GM18861 (cell line): ENCODE data around the gene SBK2.

Experiments used
- ATAC-seq: cut with Tn5 transposase; IDR thresholded peaks from one replicate; pipeline ENCODE4 v1.9.1; 2021; ENCODE audit not compliant: unreplicated experiment

Gene SBK2

DNA sequence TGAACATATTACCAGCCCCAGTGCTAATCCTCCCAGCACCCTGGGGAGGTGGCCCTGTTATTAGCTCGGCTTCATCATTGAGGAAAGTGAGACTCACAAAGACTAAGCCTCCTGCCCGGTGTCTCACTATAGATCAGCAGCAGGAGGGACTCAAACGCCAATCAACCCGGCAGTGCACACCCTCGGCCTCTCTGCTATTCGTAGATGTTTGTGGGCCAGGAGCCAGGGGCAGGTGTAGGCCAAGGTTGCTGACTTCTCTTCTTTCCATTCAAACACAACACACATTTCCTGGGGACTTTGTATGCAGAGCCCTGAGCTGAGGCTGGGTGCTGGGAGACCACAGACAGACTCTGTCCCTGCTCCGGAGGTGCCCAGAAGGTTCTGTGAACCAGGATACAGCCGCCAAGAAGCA lies 17.8 kb upstream of the SBK2 start:
- ATAC-seq, result no peak

DNA sequence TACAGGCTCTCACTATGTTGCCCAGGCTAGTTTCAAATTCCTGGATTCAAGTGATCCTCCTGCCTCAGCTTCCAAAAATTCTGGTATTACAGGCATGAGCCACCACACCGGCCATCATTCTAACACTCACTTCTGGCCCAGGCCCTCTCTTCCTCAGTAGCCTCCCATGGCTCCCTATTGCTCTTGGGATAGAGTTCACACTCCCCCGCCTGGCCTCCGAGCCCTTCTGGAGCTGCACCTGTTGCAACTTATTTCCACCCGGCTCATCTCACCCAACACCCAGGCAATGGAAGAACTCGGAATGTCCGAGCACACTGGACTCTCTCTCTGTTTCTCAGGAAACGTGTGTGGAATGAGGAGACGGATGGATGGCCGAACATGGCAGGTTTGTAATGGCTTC lies 17.4 kb upstream of the SBK2 start:
- no peak for ATAC-seq

DNA sequence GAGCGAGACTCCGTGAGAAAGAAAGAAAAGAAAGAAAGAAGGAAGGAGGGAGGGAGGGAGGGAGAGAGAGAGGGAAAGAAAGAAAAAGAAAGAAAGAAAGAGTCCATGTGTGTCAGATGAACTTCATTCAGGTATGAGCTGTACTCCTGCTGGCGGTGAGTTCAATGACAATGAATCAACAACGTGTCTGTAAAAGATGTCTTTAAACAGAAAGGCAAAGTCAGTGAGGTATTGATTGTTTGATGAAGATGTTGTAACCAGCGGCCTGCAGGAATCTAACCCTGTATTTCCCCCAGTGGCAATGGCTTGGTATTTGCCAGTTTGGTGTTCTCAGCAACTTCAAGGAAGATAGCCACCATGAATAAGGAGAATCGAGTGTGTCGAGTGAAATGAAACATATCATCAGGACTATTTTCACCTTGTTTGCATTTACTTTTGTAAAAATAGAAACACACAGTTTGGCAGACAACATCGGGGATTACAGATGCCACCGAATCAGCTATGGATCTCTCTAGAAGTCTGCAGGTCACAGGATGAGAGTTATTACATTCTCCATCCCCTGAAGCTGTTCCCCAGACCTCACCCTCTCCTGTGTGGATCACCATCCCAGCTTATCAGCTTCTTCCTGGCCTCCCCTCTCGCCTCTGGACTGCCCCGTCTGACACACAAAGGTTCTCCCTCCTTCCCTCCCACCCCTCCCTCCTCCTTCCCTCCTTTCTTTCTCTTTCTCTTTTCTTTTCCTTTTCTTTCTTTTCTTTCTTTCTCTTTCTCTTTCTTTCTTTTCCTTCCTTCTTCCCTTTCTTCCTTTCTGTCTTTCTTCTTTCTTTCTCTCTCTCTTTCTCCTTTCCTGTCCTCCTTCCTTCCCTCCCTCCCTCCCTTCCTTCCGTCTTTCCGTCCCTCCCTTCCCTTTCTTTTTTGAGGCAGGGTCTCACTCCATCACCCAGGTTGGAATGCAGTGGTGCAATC lies 16.6 kb upstream of the SBK2 start:
- no peak for ATAC-seq

DNA sequence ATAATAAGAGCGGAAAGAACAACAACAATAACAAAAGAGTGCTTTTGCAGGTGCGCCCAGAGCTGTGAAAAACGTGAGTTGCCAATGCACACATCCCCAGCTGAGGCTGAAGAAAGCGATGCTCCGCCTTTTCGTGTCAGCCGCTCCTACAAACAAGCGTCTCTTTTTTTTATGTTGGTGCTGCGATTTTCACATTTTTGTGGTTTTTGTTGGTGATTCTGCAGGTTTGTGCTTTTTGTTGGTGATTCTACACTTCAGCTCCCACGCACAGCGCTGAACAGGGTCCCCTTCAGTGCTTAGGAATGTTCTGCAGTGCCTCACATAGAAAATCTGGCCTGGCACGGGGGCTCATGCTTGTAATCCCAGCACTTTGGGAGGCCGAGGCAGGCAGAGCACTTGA lies 15.7 kb upstream of the SBK2 start:
- no peak for ATAC-seq

DNA sequence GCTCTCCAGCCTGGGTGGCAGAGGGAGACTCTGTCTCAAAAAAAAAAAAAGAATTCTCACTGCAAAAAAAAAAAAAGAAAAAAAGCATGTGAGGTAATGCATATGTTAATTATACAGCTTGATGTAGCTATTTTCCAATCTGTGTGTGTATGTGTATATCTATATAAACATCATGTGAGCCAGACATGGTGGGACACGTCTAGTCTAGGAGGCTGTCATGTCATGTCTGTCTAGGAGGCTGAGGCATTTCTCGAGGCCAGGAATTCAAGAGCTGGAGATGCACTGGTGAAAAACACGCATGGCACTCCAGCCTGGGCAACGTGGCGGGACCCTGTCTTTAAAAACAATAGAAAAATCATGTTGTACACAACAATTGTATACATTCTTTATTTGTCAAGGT lies 15.3 kb upstream of the SBK2 start:
- ATAC-seq, result no peak

DNA sequence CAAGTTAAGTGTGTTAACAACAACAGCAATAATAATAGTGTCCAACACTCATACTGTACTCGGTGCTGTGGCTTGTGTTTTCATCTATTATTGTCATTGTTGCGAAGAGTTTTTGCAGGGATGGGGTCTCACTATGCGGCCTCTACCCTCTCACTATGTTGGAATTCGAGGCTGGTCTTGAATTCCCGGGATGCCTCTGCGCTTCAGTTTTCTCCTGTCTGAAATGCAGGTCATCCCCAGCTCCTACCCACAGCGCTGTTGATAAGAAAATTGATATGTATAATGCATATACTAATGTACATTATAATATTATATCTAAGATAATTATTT lies 13.4 kb upstream of the SBK2 start:
- no peak for ATAC-seq

DNA sequence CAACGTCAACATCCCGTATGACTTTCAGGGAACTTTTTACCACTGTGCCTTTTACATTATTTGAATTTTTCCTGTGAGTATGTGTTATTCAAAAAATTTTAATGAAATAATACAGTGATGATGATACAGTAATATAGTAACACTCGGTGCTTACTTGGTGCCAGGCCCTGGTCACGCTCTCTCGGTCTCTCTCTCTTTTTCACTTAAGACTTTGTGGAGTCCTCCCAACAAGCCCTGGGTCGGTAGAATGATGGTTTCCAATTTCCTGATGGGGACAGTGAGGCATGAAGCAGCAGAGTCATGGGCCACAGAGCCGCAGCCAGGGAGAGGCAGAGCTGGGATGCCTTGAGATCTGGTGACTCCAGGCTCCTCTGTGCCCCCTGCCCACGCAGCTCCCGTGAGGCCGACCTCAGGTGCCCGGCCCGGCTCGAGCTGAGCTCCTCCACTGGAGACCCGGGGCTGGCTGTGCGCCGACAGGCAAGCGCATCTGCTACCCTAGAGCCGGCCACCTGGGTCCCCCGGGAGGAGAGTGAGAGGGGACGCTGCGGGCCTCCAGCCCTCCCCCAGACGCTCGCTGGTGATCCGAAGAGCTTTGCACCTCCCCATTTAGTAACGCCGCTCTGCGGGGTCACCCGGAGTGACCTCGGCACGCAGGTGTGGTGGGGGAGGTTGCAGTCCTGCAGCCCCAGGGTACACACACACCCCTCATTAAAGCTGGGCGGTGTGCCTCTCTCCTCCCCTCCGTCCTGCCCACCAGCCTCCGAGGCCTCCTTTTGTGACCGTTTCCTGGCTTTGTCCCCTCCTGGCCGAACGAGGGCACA lies 12.8 kb upstream of the SBK2 start:
- no peak for ATAC-seq

DNA sequence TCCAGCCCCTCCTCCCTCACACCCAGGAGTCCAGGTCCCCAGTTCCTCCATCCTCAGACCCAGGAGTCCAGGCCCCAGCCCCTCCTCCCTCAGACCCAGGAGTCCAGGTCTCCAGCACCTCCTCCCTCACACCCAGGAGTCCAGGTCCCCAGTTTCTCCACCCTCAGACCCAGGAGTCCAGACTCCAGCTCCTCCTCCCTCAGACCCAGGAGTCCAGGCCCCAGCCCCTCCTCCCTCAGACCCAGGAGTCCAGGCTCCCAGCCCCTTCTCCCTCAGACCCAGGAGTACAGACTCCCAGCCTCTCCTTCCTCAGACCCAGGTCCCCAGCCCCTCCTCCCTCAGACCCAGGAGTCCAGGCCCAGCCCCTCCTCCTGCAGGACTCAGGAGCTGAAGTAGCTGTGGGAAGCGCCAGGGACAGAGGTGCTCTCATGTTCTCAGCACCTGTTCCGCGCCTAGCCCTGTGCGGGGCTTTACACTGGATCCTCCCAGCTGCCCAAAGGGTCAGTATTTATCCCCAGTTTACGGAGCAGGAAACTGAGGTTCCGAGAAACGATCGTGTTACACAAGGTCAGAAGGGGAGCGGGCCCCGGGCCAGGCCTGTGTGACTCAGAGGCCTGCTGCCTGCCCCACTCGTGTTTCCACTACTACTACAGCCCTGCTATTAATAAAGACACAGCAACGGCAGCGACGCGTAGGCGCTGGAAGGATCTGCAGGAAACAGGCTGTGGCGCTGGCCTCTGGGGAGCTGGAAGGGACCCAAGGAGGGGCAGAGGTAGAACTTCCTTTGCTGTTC lies 10.1 kb upstream of the SBK2 start:
- ATAC-seq, result no peak

DNA sequence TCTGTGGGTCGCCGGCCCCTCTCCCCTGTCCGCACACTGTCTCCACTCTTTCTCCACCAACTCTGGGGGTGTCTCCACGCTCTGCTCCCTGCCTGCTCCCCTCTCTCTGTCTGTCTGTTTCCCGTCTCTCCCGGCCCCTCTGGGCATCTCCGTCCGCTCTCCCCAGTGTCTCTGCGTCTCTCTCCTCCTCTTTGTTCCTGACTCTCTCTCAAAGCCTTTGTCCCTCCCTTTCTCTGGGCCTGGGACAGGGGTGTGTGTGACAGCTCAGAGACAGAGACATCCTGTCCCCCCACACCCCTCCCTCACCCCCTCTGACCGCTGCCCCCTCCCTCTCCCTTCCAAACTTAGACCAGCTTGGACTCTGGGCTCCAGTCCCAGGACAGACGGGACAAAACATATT lies 9.1 kb upstream of the SBK2 start:
- ATAC-seq, result no peak

DNA sequence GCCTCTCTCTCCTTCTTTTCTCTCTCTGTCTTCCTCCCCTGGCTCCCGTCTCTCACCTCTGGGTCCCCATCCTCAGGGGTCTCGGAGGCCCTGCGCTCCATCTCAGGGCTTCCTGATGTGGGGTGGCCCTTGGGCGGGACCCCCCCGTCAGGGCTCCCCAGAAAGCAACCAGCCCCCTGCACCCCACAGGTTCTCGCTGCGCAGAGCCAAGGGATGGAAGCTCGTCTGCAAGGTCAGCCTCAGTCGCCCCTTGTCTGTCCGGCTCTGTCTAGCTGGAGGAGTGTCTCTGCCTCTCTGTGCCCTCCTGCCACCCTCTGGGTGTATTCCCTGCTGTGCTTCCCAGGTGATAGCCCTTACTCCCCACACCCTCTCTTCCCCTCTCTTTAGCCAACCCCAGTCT lies 8.5 kb upstream of the SBK2 start, which contains the start of gene SBK3:
TSS of gene SBK3 (minus strand) at position 101 of the 400 bp plus-strand sequence. CDS start at position 101, 0 bp downstream.
- no peak for ATAC-seq

DNA sequence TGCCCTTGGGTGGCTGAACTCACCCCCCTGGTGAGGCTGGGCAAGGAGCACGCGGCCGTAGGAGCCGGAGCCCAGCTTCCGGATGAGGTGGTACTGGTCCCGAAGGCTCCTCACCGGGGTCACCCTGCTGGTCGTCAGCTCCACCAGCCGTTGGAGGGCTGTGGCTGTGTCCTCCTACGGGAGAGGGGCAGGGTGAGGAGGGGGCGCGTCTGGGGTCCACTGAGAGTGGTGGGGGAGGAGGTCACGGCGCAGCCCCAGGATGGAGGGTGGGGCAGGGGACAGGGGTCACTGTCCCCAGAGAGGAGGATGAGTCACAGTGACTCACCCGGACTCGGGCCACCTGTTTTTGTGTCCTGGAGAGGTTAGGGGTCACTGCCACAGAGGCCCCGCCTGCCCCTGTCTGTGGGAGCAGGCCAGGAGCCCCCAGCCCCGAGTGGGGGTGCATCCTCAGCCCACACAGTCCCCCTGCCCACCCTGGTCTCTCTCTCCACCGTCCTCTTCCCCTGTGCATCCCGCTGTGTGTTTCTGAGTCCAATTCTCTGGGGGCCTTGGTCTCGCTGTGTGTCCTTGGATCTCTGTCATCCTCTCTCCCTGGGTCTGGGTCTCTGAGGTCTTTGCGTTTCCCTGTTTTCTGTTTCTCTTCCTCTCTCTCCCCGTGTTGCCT lies 8.0 kb upstream of the SBK2 start:
- no peak for ATAC-seq

DNA sequence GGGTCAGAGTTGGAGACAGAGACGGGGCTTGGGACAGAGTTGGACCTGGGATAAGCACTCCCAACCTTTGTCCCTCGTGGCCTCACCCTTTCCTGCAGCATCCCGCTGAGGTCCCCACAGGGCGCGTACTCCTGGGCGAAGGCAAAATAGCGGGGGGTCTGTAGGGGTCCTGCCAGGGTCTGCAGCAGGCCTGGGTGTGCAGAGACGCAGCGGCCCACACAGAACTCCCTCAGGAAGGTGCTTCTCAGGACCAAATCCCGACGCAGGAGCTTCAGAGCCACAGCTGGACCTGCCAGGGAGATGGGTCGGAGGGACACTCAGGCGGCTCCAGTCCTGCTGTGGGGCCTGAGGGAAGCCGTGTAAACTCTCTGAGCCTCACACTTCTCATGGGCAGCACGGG lies 7.1 kb upstream of the SBK2 start:
- ATAC-seq, result no peak

DNA sequence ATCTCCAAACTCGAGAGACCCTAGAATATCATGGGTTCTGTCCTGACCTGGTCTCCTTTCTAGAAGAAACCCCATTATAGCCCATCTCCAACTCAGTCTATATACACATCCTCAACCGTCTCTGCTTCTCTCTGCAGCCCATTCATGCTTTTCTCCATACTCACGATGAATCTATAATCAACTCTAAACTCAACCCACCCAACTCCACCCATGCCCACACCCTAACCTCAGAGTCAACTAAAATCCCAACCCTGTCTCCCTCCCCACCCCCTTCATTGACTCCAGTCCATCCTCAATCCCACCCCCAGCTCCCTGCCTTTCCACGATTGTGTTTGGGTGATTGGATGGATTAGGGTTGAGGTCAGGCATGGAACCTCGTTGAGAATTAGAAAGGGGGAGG lies 6.6 kb upstream of the SBK2 start:
- no peak for ATAC-seq

DNA sequence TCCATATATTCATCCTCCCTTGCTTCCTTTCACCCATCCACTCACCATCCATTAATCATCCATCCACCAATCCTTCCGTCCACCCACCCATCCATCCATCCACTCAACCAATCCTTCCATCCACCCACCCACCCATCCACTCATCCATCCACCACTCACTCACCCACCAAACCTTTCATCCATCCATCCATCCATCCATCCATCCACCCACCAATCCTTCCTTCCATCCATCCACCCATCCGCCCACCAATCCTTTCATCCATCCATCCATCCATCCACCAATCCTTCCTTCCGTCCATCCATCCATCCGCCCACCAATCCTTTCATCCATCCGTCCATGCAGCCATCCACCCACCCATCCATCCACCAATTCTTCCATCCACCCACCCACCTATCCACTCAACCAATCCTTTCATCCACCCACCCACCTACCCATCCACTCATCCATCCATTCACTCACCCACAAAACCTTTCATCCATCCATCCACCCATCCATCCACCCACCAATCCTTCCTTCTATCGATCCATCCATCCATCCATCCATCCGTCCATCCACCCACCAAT lies 5.4 kb upstream of the SBK2 start:
- ATAC-seq, result no peak

DNA sequence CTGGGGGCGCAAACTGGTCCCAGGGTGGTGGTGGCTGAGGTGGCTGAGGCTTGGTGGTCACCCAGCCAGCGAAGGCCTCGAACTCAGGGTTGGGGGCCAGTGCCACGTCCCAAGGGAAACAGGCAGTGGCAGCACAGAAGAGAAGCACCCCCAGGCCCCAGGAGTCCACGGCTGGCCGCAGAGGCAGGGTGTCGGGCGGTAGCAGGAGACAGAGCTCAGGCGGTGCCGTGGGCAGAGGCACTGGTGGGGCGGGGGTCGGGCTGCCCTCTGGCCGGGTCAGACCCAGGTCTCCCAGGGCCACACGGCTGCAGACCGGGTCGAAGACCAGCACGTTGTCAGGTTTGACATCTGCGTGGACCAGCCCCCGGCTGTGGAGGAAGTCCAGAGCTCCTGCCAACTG lies 4.2 kb upstream of the SBK2 start:
- ATAC-seq, result no peak

DNA sequence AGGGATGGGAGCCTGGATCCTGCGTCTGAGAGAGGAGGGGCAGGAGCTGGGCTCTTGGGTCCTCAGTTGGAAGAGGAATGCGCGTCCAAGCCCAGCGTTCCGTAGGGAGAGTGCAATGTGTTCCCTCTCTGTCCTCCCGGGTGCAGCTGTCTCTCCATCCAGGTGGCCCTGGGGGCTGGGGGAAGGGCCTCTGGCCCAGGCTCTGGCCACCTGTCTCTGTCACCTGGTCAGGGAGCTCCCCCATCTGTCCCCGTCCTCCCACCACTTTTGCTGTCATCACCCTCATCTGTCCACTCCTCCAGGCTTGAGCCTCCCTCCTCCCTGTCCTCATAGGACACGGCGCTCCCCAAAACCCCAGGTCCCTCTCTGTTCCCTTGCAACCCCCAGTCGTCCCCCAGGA lies 3.7 kb upstream of the SBK2 start:
- ATAC-seq, result no peak

DNA sequence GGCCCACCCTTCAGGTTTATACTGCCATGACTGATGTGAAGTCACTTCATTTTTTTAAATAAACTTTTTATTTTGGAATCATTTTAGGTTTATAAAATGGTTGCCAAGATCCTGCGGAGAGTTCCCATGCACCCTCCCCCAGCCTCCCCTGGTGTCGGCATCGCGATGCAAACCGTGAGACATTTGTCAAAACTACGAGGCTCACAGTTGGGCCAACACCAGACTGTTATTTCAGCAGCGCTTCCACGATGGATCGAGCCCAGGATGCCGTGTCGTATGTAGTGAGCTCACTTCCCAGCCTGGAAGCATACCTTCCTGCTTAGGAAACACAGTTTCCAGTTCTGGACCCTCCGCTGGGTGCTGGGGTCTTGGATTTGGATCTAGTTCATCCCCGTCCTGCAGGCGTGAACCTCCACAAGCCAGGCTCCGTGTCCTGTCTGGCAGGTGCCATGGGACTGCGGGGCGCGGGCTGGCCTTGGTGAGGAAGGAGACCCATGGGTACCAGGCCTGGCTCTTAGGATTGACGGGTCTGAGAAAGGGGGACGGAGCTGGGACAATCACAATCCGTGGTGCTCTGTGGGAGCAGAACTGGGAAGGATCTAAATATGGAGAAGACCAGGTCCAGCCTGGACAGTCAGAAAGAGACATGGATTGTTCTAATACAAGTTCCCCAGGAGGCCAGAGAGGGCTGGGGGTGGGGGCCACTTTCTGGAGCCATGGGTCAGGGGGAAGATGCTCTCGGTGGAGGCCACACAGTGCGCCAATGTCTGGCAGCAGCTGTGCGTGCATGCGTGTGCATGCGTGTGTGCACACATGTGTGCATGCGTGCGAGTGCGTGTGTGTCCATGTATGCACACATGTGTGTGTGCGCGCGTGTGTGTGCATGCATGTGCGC lies 2.4 kb upstream of the SBK2 start:
- ATAC-seq, result no peak

DNA sequence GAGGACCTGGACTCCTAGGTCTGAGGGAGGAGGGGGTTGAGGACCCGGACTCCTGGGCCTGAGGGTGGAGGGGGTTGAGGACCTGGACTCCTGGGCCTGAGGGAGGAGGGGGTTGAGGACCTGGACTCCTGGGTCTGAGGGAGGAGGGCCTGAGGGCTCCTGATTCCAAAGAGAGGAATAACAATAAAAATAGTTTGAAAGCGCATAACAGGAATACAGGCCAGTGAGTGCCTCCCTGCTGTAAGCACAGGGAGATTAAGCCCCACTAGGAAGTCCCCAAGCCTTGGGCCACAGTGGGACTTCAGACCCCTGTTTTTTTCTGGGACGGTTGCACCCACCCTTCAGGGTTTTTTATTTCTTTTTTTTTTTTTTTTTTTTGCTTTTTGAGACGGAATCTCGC lies 1.2 kb upstream of the SBK2 start:
- ATAC-seq, result no peak

DNA sequence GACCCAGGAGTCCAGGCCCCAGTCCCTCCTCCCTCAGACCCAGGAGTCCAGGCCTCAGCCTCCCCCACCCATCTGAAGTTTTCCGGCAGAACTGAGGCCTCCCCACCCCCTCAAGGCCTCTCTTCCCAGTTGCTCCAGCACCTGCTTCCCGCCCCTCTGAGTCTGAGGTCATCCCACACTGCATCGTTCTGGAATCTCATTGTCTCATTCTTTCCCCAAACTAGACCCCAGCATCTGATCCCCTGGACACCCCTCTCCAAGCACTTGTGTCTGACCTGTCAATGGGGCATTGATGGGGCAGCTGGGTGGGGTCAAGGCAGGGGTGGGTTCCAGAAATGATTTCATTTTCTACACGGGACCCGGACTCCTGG lies 793 bp upstream of the SBK2 start:
- no peak for ATAC-seq

DNA sequence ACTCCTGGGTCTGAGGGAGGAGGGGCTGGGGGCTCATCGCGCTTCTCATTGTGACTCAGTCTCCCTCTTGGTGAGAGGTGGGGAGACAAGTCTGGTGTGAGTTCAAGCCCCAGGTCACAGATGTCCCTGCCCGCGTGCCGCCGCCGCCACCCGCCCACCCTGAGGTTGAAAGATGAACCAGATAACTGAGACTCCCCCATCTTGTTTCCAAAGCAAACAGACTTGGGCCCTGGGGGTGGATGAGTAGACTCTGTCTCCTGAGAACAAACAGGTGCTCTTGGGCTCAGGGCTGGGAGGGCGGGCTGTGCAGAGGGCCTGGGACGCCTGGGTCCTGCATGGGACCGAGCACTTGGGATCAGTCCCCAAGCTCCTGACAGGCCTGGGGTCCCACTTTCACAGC lies 567 bp downstream of the SBK2 start:
- ATAC-seq, result no peak
